ENCODE results near the gene CLRN2.

DNA sequence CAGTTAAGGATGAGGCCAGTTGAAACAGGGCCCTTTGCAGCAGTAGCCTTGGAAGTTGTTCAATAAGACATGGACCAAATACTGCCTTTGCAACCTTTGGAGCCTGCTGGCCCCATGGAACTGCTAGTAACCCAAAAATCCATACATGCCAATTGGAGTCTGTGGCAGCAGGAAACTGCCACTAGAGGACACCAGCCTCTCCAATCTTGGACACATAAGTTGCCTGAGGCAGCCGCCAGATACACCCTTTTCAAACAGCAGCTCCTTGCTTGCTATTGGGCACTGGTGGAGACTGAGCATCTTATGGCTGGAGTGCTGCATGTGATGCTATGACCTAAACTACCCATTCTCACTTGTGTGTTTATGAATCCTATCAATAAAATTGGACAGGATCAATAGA, 47.2 kb downstream of the CLRN2 start:
- TF ChIP-seq, protein P1, sequence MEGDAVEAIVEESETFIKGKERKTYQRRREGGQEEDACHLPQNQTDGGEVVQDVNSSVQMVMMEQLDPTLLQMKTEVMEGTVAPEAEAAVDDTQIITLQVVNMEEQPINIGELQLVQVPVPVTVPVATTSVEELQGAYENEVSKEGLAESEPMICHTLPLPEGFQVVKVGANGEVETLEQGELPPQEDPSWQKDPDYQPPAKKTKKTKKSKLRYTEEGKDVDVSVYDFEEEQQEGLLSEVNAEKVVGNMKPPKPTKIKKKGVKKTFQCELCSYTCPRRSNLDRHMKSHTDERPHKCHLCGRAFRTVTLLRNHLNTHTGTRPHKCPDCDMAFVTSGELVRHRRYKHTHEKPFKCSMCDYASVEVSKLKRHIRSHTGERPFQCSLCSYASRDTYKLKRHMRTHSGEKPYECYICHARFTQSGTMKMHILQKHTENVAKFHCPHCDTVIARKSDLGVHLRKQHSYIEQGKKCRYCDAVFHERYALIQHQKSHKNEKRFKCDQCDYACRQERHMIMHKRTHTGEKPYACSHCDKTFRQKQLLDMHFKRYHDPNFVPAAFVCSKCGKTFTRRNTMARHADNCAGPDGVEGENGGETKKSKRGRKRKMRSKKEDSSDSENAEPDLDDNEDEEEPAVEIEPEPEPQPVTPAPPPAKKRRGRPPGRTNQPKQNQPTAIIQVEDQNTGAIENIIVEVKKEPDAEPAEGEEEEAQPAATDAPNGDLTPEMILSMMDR (IDR thresholded peaks at IDR 0.05): no peak
- TF ChIP-seq POLR2A (IDR thresholded peaks at IDR 0.05) (no peak), POLR2AphosphoS5 (IDR thresholded peaks at IDR 0.05) (no peak)
